DOHH2 (cell line): ENCODE data around the gene SPON1.

ENCODE experiments used
- EZH2phosphoT487 ChIP-seq: fragments of 200-600 bp; sonication (generic); IDR thresholded peaks from 2 replicates; pipeline ENCODE4 v1.6.1; 2017; ENCODE audit warnings: borderline replicate concordance, mild to moderate bottlenecking, antibody characterized with exemption, low read length, moderate library complexity, mixed read lengths
- TF ChIP-seq, protein P1 (sequence below): fragments of 200-600 bp; sonication (generic); IDR thresholded peaks from one replicate; pipeline ENCODE4 v1.5.1; 2014; ENCODE audit warnings: antibody characterized with exemption, mild to moderate bottlenecking, low read depth, low read length; ENCODE audit not compliant: poor library complexity, severe bottlenecking

DNA sequence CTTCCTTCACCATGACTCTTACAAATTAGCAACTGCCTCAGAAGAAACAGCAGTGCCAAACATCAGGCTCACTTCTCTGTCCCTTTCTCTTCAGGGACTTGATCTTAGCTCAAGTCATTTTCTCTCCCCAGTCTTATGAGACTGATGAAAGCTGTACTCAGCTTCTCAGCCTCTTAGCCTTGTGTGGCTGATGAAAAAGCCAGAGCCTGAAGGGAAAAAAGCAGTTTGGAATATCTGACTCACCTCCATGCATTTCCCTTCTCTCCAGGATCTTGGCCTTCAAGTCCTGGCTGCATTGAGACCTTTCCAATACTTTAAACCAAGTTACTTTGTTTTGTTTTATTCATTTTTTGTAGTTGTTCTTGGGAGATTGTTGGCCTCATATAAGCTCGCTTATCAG lies 195.9 kb downstream of the SPON1 start:
- TF ChIP-seq, protein P1, sequence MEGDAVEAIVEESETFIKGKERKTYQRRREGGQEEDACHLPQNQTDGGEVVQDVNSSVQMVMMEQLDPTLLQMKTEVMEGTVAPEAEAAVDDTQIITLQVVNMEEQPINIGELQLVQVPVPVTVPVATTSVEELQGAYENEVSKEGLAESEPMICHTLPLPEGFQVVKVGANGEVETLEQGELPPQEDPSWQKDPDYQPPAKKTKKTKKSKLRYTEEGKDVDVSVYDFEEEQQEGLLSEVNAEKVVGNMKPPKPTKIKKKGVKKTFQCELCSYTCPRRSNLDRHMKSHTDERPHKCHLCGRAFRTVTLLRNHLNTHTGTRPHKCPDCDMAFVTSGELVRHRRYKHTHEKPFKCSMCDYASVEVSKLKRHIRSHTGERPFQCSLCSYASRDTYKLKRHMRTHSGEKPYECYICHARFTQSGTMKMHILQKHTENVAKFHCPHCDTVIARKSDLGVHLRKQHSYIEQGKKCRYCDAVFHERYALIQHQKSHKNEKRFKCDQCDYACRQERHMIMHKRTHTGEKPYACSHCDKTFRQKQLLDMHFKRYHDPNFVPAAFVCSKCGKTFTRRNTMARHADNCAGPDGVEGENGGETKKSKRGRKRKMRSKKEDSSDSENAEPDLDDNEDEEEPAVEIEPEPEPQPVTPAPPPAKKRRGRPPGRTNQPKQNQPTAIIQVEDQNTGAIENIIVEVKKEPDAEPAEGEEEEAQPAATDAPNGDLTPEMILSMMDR: no peak
- TF ChIP-seq EZH2phosphoT487: no peak
